Fibroblast of lung (primary cell): Measurements from ENCODE around the gene ITGB1BP2. TPM values are rescaled to one million over a fixed set of nuclear protein-coding genes. Genes with fewer than 3 reads are reported as not detected.

ENCODE experiments used
- DNase-seq, 2 donors: peaks; one replicate each; pipeline versions ENCODE4 v3.0.0 to v3.0.0-alpha.2; 2010; ENCODE audit warnings: low read depth in 2 of 2
- H2AFZ ChIP-seq: 2 replicates; pipeline ENCODE4 v1.5.1; 2012; ENCODE audit warnings: low read length, control low read depth, inconsistent platforms
- H3K27ac ChIP-seq: 2 replicates; pipeline ENCODE4 v1.5.1; 2011; ENCODE audit warnings: low read length, control low read depth; ENCODE audit not compliant: insufficient read depth
- H3K27me3 ChIP-seq: 2 replicates; pipeline ENCODE4 v1.5.1; 2011; ENCODE audit warnings: mild to moderate bottlenecking, low read length; ENCODE audit not compliant: control insufficient read depth, insufficient read depth
- H3K36me3 ChIP-seq: 2 replicates; pipeline ENCODE4 v1.5.1; 2011; ENCODE audit warnings: low read length; ENCODE audit not compliant: control insufficient read depth, insufficient read depth
- H3K4me1 ChIP-seq: 2 replicates; pipeline ENCODE4 v1.5.1; 2011; ENCODE audit warnings: low read length; ENCODE audit not compliant: control insufficient read depth, insufficient read depth; ENCODE audit errors: extremely low read depth
- H3K4me2 ChIP-seq: 2 replicates; pipeline ENCODE4 v1.5.1; 2011; ENCODE audit warnings: low read length, control low read depth; ENCODE audit not compliant: insufficient read depth; ENCODE audit errors: extremely low read depth
- H3K4me3 ChIP-seq, 4 experiments: fragments of 200-600 bp in 1 of 4; sonication (generic) in 1 of 4; replicated peaks in 1 of 4; 2 replicates each; pipeline ENCODE4 v1.5.1; 2011 to 2016; ENCODE audit warnings: low read length in 4 of 4, low read depth in 3 of 4, mild to moderate bottlenecking in 3 of 4, control low read depth in 2 of 4, inconsistent platforms in 1 of 4, mixed read lengths in 1 of 4; ENCODE audit not compliant: insufficient read depth in 1 of 4; ENCODE audit errors: control extremely low read depth in 1 of 4
- H3K79me2 ChIP-seq: 2 replicates; pipeline ENCODE4 v1.5.1; 2012; ENCODE audit warnings: mild to moderate bottlenecking, low read length, inconsistent platforms; ENCODE audit not compliant: control insufficient read depth, insufficient read depth
- H3K9ac ChIP-seq: 2 replicates; pipeline ENCODE4 v1.5.1; 2011; ENCODE audit warnings: mild to moderate bottlenecking, low read length, control low read depth; ENCODE audit not compliant: insufficient read depth
- H3K9me3 ChIP-seq: 2 replicates; pipeline ENCODE4 v1.5.1; 2012; ENCODE audit warnings: low read depth, low read length; ENCODE audit not compliant: control insufficient read depth, insufficient read depth
- H4K20me1 ChIP-seq: 2 replicates; pipeline ENCODE4 v1.5.1; 2011; ENCODE audit warnings: low read length; ENCODE audit not compliant: control insufficient read depth, insufficient read depth; ENCODE audit errors: extremely low read depth
- CTCF ChIP-seq, 2 donors: IDR thresholded peaks in 1 of 2; conservative IDR thresholded peaks in 1 of 2; 1 replicate in 1 of 2; 2 replicates in 1 of 2; pipeline ENCODE4 v1.5.1; 2011 to 2012; ENCODE audit warnings: low read length in 2 of 2, control low read depth in 1 of 2, inconsistent platforms in 1 of 2, low read depth in 1 of 2, mild to moderate bottlenecking in 1 of 2
- EZH2 ChIP-seq: IDR thresholded peaks from 2 replicates; pipeline ENCODE4 v1.5.1; 2012; ENCODE audit warnings: low read length, control low read depth, mild to moderate bottlenecking; ENCODE audit errors: missing control alignments
- polyA plus RNA-seq, 2 donors: library from polyadenylated mRNA; depleted of rRNA in 1 of 2; stranded (reverse) in 1 of 2; unstranded in 1 of 2; fragments of >200 nt; gene quantifications; 2 replicates each; pipeline ENCODE4 v1.2.1, GENCODE V29; 2011 to 2012; ENCODE audit warnings: missing spikeins in 1 of 2
- total RNA-seq: library from RNA; depleted of rRNA; stranded (reverse); fragments of >200 nt; gene quantifications from 2 replicates; pipeline ENCODE4 v1.2.1, GENCODE V29; 2014

Gene ITGB1BP2
- total and polyA plus RNA-seq, 2 donors (not counting 1 experiment from before 2014, with no cell fraction given): 0.66 to 1.8 TPM

- no peak for TF ChIP-seq CTCF (conservative IDR thresholded peaks at IDR 0.05 in 1 of 2, IDR thresholded peaks at IDR 0.05 in 1 of 2; ENCODE audit: low read depth in 1 of 2, low read length in 2 of 2)
- no peak for TF ChIP-seq EZH2
- Histone ChIP-seq H3K9ac (peak within 1 kb of the TSS; percentile 84), H3K79me2 (peaks cover 48% of the 10 kb centered on the region), H3K27me3 (no peaks in the 10 kb centered on the region), H3K4me2 (peak within 1 kb of the TSS; percentile 38), H3K36me3 (no peaks in the 10 kb centered on the region), H2AFZ (peak within 1 kb of the TSS; percentile 57), H4K20me1 (no peaks in the 10 kb centered on the region), H3K27ac (peak within 1 kb of the TSS; percentile 96), H3K4me1 (no peaks in the 10 kb centered on the region), H3K4me3 (peak within 1 kb of the TSS; percentile 73 to 97 (median 74)), H3K9me3 (no peaks in the 10 kb centered on the region)
- DNase-seq: peak; percentile 99
Measured at GRCh38 chrX:71283403-71284143, 18.0 kb upstream of the ITGB1BP2 start, which contains the start of gene NONO. TSS of gene NONO (plus strand) at chrX:71283635. CDS start at chrX:71290638, 7,003 bp downstream.

GRCh38 chrX:71285929-71286328 is 15.6 kb upstream of the ITGB1BP2 start:
- no peak overlapping the region for H2AFZ ChIP-seq
- no peaks in the 10 kb centered on the region for H3K27me3 ChIP-seq
- no peaks in the 10 kb centered on the region for H3K36me3 ChIP-seq
- H3K27ac ChIP-seq: no peak overlapping the region
- no peaks in the 10 kb centered on the region for H4K20me1 ChIP-seq
- TF ChIP-seq CTCF (conservative IDR thresholded peaks at IDR 0.05 in 1 of 2, IDR thresholded peaks at IDR 0.05 in 1 of 2; ENCODE audit: low read depth in 1 of 2, low read length in 2 of 2): no peak
- no peak for TF ChIP-seq EZH2
- peaks cover 56% of the 10 kb centered on the region for H3K79me2 ChIP-seq
- H3K9ac ChIP-seq: no peak overlapping the region
- DNase-seq: no peak
- no peaks in the 10 kb centered on the region for H3K9me3 ChIP-seq
- H3K4me1 ChIP-seq: no peaks in the 10 kb centered on the region
- peak overlapping the region; percentile 73 to 97 (median 74) for H3K4me3 ChIP-seq
- peak overlapping the region; percentile 75 for H3K4me2 ChIP-seq

- peak overlapping the region; percentile 20 for H3K27ac ChIP-seq
- peak; percentile 39 to 70 for DNase-seq
Measured at GRCh38 chrX:71291381-71291780, 10.2 kb upstream of the ITGB1BP2 start.

More at GRCh38 chrX:71291381-71291780, 10.2 kb upstream of the ITGB1BP2 start:
- Histone ChIP-seq H3K4me1 (peaks cover 3% of the 10 kb centered on the region), H3K9me3 (no peaks in the 10 kb centered on the region), H3K9ac (no peak overlapping the region), H3K36me3 (peaks cover 5% of the 10 kb centered on the region), H3K27me3 (no peaks in the 10 kb centered on the region), H2AFZ (no peak overlapping the region), H3K4me3 (no peak overlapping the region), H4K20me1 (no peaks in the 10 kb centered on the region), H3K79me2 (peaks cover 30% of the 10 kb centered on the region), H3K4me2 (no peak overlapping the region)
- TF ChIP-seq EZH2: no peak
- TF ChIP-seq CTCF (conservative IDR thresholded peaks at IDR 0.05 in 1 of 2, IDR thresholded peaks at IDR 0.05 in 1 of 2; ENCODE audit: low read depth in 1 of 2, low read length in 2 of 2): no peak
